ENCODE results near the gene ANXA10. TPM values are rescaled to one million over a fixed set of nuclear protein-coding genes. Genes with fewer than 3 reads are reported as not detected.
"Not testable (repeated sequence)": the region's sequence is repeated elsewhere in the genome, so short reads cannot be mapped to it uniquely, and the experiment has no call there.

Gene ANXA10
- polyA plus RNA-seq, 1 donor = not detected

GRCh38 chr4:168118116-168118655 lies 25.8 kb downstream of the ANXA10 start:
- no peak for DNase-seq (ENCODE audit: low read depth)

GRCh38 chr4:168119100-168119499 lies 26.8 kb downstream of the ANXA10 start:
- DNase-seq (ENCODE audit: low read depth) = no peak

GRCh38 chr4:168119890-168120289 lies 27.6 kb downstream of the ANXA10 start:
- no peak for DNase-seq (ENCODE audit: low read depth)

- DNase-seq (ENCODE audit: low read depth) = no peak
Observed at GRCh38 chr4:168120811-168121210, 28.5 kb downstream of the ANXA10 start.

GRCh38 chr4:168124008-168124641 lies 31.8 kb downstream of the ANXA10 start:
- no peak for DNase-seq (ENCODE audit: low read depth)

GRCh38 chr4:168126952-168127351 lies 34.6 kb downstream of the ANXA10 start:
- DNase-seq (ENCODE audit: low read depth) = no peak

GRCh38 chr4:168128601-168129000 lies 36.3 kb downstream of the ANXA10 start:
- DNase-seq (ENCODE audit: low read depth) = no peak

- no peak for DNase-seq (ENCODE audit: low read depth)
Observed at GRCh38 chr4:168129046-168129772, 36.9 kb downstream of the ANXA10 start.

GRCh38 chr4:168129802-168130201 lies 37.5 kb downstream of the ANXA10 start:
- no peak for DNase-seq (ENCODE audit: low read depth)

- no peak for DNase-seq (ENCODE audit: low read depth)
Observed at GRCh38 chr4:168131196-168131595, 38.9 kb downstream of the ANXA10 start.

- DNase-seq (ENCODE audit: low read depth) = no peak
Observed at GRCh38 chr4:168134651-168135050, 42.3 kb downstream of the ANXA10 start.

GRCh38 chr4:168135860-168136259 lies 43.5 kb downstream of the ANXA10 start:
- DNase-seq (ENCODE audit: low read depth) = not testable (repeated sequence)

GRCh38 chr4:168137695-168138094 lies 45.4 kb downstream of the ANXA10 start:
- not testable (repeated sequence) for DNase-seq (ENCODE audit: low read depth)

- no peak for DNase-seq (ENCODE audit: low read depth)
Observed at GRCh38 chr4:168138143-168138542, 45.8 kb downstream of the ANXA10 start.

- no peak for DNase-seq (ENCODE audit: low read depth)
Observed at GRCh38 chr4:168139336-168139735, 47.0 kb downstream of the ANXA10 start.

GRCh38 chr4:168141733-168142132 lies 49.4 kb downstream of the ANXA10 start:
- DNase-seq (ENCODE audit: low read depth) = no peak

GRCh38 chr4:168143601-168144000 lies 51.3 kb downstream of the ANXA10 start:
- no peak for DNase-seq (ENCODE audit: low read depth)

- DNase-seq (ENCODE audit: low read depth) = no peak
Observed at GRCh38 chr4:168150420-168151050, 58.2 kb downstream of the ANXA10 start.

GRCh38 chr4:168151327-168151726 lies 59.0 kb downstream of the ANXA10 start:
- DNase-seq (ENCODE audit: low read depth) = no peak

GRCh38 chr4:168152837-168153500 lies 60.6 kb downstream of the ANXA10 start:
- no peak for DNase-seq (ENCODE audit: low read depth)

GRCh38 chr4:168153596-168154440 lies 61.5 kb downstream of the ANXA10 start:
- DNase-seq (ENCODE audit: low read depth) = peak; percentile 69

All from forelimb muscle (tissue), 1 donor.